HL-60 (cell line): ENCODE data around the gene ZNF566.

ENCODE experiments used
- DNase-seq, 2 experiments: peaks; one replicate each; pipeline ENCODE4 v3.0.0-alpha.2; 2010 to 2020; ENCODE audit warnings: low read depth in 1 of 2, low spot score in 1 of 2
- H3K27ac ChIP-seq: fragments of 250-450 bp; sonication (Bioruptor Pico); replicated peaks from 2 replicates; pipeline ENCODE4 v1.5.1; 2020; ENCODE audit warnings: mild to moderate bottlenecking, moderate library complexity
- H3K27me3 ChIP-seq: fragments of 250-450 bp; sonication (Bioruptor Pico); 2 replicates; pipeline ENCODE4 v1.5.1; 2021; ENCODE audit warnings: mild to moderate bottlenecking, moderate library complexity; ENCODE audit not compliant: insufficient read depth, poor library complexity, severe bottlenecking
- H3K4me3 ChIP-seq: replicated peaks from 2 replicates; pipeline ENCODE4 v1.5.1; 2011; ENCODE audit warnings: mild to moderate bottlenecking, control low read depth, low read length; ENCODE audit not compliant: insufficient read depth
- GABPA ChIP-seq: IDR thresholded peaks from 2 replicates; pipeline ENCODE4 v1.6.1; 2012; ENCODE audit warnings: low read depth
- POLR2AphosphoS5 ChIP-seq: IDR thresholded peaks from 2 replicates; pipeline ENCODE4 v1.6.1; 2012; ENCODE audit warnings: low read depth
- SPI1 ChIP-seq: IDR thresholded peaks from 2 replicates; pipeline ENCODE4 v1.6.1; 2012; ENCODE audit warnings: low read depth, mild to moderate bottlenecking, borderline replicate concordance
- TF ChIP-seq, protein P1 (sequence below): IDR thresholded peaks from 2 replicates; pipeline ENCODE4 v1.6.1; 2012; ENCODE audit warnings: low read depth; ENCODE audit not compliant: insufficient replicate concordance
- TF ChIP-seq, protein P2 (sequence below): IDR thresholded peaks from one replicate; pipeline ENCODE4 v1.5.1; 2011; ENCODE audit warnings: low read length, control low read depth, inconsistent platforms; ENCODE audit not compliant: insufficient read depth

The ZNF566 gene

DNA sequence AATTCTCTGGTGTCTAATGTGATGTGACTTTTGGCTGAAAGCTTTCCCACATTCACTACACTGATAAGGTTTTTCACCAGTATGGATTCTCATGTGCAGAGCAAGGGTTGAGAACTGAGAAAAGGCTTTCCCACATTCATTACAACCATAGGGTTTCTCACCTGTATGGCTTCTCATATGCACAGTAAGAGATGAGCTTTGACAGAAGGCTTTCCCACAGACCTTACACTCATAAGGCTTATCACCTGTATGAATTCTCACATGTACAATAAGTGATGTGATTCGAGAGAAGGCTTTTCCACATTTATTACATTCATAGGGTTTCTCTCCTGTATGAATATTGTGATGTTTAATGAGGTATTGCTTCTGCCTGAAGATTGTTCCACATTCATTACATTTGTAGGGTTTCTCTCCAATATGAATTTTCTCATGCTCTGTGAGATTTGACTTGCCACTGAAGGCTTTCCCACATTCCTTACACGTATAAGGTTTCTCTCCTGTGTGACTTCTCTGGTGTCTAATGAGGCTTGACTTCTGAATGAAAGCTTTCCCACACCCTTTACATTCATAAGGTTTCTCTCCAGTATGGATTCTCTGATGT is 24.8 kb upstream of the ZNF566 start:
- no peak for DNase-seq
- H3K4me3 ChIP-seq = no peak overlapping the region
- no peak overlapping the region for H3K27ac ChIP-seq
- TF ChIP-seq, protein P1, sequence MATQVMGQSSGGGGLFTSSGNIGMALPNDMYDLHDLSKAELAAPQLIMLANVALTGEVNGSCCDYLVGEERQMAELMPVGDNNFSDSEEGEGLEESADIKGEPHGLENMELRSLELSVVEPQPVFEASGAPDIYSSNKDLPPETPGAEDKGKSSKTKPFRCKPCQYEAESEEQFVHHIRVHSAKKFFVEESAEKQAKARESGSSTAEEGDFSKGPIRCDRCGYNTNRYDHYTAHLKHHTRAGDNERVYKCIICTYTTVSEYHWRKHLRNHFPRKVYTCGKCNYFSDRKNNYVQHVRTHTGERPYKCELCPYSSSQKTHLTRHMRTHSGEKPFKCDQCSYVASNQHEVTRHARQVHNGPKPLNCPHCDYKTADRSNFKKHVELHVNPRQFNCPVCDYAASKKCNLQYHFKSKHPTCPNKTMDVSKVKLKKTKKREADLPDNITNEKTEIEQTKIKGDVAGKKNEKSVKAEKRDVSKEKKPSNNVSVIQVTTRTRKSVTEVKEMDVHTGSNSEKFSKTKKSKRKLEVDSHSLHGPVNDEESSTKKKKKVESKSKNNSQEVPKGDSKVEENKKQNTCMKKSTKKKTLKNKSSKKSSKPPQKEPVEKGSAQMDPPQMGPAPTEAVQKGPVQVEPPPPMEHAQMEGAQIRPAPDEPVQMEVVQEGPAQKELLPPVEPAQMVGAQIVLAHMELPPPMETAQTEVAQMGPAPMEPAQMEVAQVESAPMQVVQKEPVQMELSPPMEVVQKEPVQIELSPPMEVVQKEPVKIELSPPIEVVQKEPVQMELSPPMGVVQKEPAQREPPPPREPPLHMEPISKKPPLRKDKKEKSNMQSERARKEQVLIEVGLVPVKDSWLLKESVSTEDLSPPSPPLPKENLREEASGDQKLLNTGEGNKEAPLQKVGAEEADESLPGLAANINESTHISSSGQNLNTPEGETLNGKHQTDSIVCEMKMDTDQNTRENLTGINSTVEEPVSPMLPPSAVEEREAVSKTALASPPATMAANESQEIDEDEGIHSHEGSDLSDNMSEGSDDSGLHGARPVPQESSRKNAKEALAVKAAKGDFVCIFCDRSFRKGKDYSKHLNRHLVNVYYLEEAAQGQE = no peak
- TF ChIP-seq POLR2AphosphoS5 (no peak), GABPA (no peak), SPI1 (no peak)
- TF ChIP-seq, protein P2, sequence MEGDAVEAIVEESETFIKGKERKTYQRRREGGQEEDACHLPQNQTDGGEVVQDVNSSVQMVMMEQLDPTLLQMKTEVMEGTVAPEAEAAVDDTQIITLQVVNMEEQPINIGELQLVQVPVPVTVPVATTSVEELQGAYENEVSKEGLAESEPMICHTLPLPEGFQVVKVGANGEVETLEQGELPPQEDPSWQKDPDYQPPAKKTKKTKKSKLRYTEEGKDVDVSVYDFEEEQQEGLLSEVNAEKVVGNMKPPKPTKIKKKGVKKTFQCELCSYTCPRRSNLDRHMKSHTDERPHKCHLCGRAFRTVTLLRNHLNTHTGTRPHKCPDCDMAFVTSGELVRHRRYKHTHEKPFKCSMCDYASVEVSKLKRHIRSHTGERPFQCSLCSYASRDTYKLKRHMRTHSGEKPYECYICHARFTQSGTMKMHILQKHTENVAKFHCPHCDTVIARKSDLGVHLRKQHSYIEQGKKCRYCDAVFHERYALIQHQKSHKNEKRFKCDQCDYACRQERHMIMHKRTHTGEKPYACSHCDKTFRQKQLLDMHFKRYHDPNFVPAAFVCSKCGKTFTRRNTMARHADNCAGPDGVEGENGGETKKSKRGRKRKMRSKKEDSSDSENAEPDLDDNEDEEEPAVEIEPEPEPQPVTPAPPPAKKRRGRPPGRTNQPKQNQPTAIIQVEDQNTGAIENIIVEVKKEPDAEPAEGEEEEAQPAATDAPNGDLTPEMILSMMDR = no peak
- no peaks in the 10 kb centered on the region for H3K27me3 ChIP-seq

DNA sequence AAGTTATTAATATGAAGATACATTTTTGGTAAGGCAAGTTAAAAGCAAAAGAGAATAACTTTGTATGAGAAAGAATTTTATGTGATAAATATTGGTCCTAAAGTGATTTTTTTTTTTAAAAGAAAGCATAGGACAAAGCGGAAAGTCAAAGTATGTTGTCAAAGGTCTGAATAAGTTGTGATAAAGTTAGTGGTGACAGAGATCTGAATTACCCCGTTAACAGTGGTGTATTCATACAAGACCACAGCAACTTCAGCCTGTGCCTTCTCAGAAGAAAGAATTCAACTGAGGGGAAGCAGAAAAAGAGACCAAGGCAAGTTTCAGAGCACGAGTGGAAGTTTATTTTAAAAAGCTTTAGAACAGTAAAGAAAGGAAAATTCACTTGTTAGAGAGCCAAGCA is 19.0 kb upstream of the ZNF566 start:
- Histone ChIP-seq H3K4me3 (no peak overlapping the region), H3K27me3 (no peaks in the 10 kb centered on the region), H3K27ac (no peak overlapping the region)
- DNase-seq = no peak
- TF ChIP-seq POLR2AphosphoS5 (no peak), GABPA (no peak), SPI1 (no peak)
- TF ChIP-seq, protein P1 = no peak
- TF ChIP-seq, protein P2 = no peak

DNA sequence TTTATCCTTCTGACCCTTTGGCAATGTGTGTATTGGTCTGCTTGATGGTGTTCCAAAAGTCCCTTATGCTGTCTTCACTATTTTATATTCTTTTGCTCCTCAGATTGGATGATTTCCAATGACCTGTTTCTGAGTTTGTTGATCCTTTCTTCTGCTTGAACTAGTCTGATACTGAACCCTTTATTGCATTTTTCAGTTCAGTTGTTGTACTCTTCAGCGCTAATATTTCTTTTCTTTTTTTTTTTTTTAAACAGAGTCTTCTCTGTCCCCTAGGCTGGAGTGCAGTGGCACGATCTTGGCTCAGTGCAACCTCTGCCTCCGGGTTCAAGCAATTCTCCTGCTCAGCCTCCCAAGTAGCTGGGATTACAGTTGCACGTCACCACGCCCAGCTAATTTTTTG is 12.6 kb upstream of the ZNF566 start:
- no peak for TF ChIP-seq GABPA
- TF ChIP-seq, protein P2 = no peak
- TF ChIP-seq SPI1 = no peak
- TF ChIP-seq POLR2AphosphoS5 = no peak
- TF ChIP-seq, protein P1 = no peak
- no peak for DNase-seq

More for the DNA sequence above, 12.6 kb upstream of the ZNF566 start:
- H3K4me3 ChIP-seq = no peak overlapping the region
- H3K27me3 ChIP-seq = no peaks in the 10 kb centered on the region
- H3K27ac ChIP-seq = no peak overlapping the region
